Hematopoietic multipotent progenitor cell treated with erythropoietin and hydrocortisone succinate and interleukin-3 and kit ligand, for 4 days (in vitro differentiated cells): ENCODE measurements around the gene SLC44A1.
A peak's percentile ranks its signal among the peaks of the same experiment; 100 is the strongest.

ENCODE experiments used
- DNase-seq: peaks from one replicate; pipeline ENCODE4 v3.0.0-alpha.2; 2015

SLC44A1 gene

GRCh38 chr9:105341434-105342146, 97.1 kb downstream of the SLC44A1 start:
- DNase-seq = peak; percentile 37

DNA sequence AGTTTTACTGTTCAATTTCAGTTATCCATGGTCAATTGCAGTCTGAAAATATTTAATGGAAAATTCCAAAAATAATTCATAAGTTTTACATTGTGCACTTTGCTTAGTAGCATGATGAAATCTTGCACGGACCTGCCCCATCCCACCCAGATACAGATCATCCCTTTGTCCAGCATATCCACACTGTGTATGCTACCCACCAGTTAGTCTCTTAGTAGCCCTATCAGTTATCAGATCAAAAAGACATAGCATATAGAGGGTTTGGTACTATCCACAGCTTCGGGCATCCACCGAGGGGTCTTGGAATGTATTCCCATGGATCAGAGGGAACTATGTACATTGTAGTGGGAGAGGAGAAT, 97.7 kb downstream of the SLC44A1 start:
- no peak for DNase-seq

DNA sequence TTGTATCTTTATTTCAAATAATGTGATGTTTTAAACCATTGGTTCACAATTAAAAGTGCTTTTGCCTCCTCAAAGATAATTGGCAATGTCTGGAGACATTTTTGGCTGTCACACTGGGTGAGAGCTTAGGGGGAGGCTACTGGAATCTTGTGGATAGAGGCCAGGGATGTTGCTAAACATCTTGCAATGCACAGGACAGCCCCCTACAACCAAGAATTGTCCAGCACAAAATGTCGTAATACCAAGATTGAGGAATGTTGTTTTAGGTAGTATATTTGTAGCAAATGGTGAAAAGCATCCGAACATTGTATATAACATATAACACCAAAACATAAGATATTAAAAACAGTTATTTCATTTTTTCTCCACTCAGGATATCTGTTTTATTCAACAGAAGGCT, 99.8 kb downstream of the SLC44A1 start:
- DNase-seq = no peak

- peak; percentile 47 for DNase-seq
These were observed 101.2 kb downstream of the SLC44A1 start for GRCh38 chr9:105345626-105346025.

GRCh38 chr9:105346273-105346672, 101.8 kb downstream of the SLC44A1 start:
- DNase-seq = no peak

DNA sequence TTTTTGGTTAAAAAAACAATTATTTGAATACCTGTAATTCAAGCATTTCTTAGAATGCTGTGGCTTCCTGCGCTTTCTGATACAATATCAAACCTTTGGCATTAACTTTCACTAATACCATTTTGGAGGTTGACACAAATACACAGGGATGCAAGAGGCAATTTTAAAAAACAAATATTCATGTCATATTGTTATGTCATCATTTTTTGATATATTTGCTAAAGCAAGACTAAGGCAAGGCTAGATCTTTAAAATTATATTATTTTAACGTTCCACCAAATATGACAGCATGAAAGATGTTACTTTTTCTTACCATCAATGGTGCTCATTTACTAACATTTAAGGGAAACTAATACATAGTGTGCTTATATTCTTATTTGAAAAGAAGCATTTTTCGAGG, 110.0 kb downstream of the SLC44A1 start:
- no peak for DNase-seq

DNA sequence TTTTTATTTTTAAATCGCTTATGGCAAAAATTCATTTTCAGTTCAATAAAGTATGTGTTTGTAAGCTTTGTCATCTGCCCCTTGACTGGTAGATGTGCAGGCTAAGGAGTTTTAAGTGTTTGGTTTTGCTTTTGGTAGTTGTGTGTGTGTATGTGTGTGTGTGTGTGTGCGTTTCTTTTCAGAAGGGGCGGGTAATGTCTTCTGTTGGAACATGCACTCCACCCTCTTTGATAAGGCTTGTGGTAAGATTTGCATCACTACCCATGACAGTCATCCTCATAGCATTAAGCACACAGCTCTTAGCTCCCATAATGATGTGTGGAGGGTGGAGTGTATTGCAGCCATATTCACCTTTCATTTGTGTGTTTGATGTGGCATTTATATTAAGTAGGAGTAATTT, 111.3 kb downstream of the SLC44A1 start:
- DNase-seq = peak; percentile 96

DNA sequence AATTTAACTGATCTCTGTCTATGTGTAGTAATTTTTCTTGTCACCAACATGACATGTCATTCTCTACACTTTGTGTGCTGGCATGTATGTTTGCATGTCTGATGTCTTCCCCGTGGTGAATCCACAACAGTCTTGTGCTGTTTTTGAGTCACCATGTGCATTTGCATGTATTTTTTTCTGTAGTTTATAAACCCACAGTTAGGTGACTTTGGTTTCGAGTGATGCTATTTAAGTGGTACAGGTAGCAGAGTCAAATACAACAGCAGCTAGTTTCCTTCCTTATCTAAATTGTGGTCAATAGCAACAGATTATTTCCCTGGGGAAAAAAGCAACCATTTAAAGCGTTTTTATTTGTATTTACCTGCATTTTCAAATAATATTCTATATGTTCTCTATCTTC, 113.5 kb downstream of the SLC44A1 start:
- no peak for DNase-seq

GRCh38 chr9:105359892-105360291, 115.4 kb downstream of the SLC44A1 start:
- peak; percentile 65 for DNase-seq

DNA sequence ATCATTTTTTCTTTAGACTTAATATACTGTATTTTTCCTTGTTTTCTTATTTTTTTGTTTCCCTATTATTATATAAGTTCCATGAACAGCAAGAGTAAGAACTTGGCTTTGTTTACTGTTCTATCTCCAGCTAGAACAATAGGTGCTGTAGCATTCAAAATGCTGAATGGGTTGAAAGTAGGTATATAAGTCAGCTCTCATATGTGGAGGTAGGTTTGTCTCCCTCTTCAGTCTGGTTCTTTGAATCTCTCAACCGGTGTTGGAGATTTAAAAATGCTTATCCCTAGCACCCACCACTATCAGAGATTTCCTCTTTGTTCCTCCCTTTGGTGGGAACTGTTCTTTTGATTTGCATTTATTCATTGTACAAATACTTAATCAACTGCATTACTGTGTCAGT, 115.9 kb downstream of the SLC44A1 start:
- no peak for DNase-seq

GRCh38 chr9:105361873-105362272, 117.4 kb downstream of the SLC44A1 start:
- DNase-seq = no peak

- no peak for DNase-seq
These were observed 118.0 kb downstream of the SLC44A1 start for GRCh38 chr9:105362470-105362869.

DNA sequence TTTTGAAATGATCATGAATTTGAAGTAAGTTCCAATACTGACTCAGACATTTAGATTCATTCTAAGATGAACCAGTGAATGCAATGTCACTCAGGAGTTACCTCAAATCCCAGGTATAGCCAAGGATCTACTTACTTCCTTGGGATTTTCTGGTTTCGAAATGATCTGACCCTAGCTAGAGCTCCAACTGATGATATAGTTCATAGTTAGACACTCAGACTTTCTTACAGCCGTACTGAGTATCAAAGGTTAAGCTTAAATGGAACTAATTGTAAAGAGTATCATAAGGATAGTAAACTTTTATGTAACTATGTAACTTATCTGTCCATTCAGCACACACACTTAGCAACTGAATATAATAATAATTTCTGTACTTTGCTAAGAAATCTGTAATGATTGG, 119.4 kb downstream of the SLC44A1 start:
- DNase-seq = no peak

DNA sequence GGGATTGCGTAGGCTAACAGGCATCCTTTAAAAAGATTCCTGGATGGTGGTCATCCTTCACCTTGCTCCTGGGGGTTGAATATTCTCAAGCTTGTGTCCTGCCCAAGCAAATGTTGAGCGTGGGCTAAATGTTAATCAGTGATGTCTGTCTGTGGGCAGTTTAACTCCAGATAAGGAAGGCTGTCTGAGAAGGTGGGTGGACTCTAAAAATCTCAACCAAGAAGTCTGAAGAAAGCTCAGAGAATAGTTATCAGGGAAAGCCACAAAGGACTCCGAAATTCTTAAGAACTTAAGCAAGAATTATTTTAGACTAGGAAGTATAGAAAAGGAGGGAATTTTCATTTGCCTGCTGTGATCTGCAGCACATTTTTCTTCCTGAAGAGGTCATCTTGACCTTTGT, 125.5 kb downstream of the SLC44A1 start:
- DNase-seq = no peak

- no peak for DNase-seq
These were observed 129.3 kb downstream of the SLC44A1 start for GRCh38 chr9:105373723-105374122.

GRCh38 chr9:105375323-105375722, 130.9 kb downstream of the SLC44A1 start:
- no peak for DNase-seq

GRCh38 chr9:105376893-105377292, 132.4 kb downstream of the SLC44A1 start:
- DNase-seq = no peak

GRCh38 chr9:105385381-105385985, 141.0 kb downstream of the SLC44A1 start:
- peak; percentile 71 for DNase-seq

- DNase-seq = no peak
These were observed 145.3 kb downstream of the SLC44A1 start for GRCh38 chr9:105389796-105390195.

DNA sequence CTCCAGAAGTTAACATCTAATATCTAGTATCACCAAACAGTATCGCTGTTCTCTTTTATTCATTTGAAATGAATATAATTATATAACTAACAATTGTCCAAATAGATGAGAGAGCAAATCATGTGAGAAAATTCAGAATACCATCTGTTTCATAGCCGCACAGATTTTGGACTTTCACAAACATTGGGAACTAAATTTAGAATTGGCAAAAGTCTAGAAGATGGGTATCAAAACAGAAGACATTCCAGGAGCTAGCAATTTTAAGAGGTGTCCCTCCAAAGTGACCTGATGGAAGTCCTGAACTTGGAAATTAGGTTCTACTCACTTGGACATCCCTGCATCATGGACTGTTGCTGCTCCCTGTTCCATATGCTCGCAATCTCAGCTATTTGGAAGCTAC, 146.4 kb downstream of the SLC44A1 start:
- no peak for DNase-seq

DNA sequence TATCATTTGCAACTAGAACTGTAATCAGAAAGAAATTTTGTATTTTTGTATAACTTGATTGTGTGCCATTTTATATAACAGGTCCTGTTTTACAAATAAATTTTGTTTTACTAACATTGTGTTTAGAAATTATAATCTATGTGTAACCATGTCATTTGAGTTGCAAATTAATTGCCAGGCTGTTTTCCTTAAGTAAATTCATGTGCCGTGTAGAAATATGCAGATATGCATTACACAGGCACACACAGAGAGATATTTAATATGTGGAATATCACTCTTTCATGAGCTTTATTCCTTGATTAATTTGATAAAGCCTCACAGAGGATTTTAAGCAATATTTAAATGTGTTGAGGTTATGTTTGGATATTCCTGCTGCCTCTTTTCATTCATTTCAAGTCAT, 146.8 kb downstream of the SLC44A1 start:
- DNase-seq = no peak

DNA sequence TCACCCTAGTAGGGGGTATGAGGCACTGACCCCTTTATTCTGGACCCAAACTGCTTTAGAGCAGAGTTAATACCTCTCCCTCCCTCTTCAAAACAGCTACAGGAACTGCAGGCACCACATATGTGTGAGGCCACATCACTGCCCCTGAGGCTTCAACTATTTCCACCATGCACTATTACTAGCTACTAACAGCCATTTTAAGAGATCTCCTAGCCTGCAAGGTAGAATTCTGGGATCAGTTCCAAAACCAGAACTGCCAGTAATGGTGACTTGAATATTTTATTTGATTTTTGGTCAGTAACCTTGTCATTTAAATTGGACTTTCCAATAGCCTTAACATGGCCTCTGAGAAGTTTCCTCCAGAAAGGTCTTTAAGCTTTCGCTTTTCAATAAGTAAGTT, 148.1 kb downstream of the SLC44A1 start:
- DNase-seq = no peak

- no peak for DNase-seq
These were observed 149.3 kb downstream of the SLC44A1 start for GRCh38 chr9:105393576-105394344.

GRCh38 chr9:105396441-105396840, 152.0 kb downstream of the SLC44A1 start:
- DNase-seq = no peak
